HL-60 (cell line): ENCODE measurements around the gene ATP8A2.

ENCODE experiments used
- DNase-seq, 2 experiments: peaks; one replicate each; pipeline ENCODE4 v3.0.0-alpha.2; 2010 to 2020; ENCODE audit warnings: low read depth in 1 of 2, low spot score in 1 of 2
- H3K27ac ChIP-seq: fragments of 250-450 bp; sonication (Bioruptor Pico); replicated peaks from 2 replicates; pipeline ENCODE4 v1.5.1; 2020; ENCODE audit warnings: mild to moderate bottlenecking, moderate library complexity
- H3K27me3 ChIP-seq: fragments of 250-450 bp; sonication (Bioruptor Pico); 2 replicates; pipeline ENCODE4 v1.5.1; 2021; ENCODE audit warnings: mild to moderate bottlenecking, moderate library complexity; ENCODE audit not compliant: insufficient read depth, poor library complexity, severe bottlenecking
- H3K4me3 ChIP-seq: replicated peaks from 2 replicates; pipeline ENCODE4 v1.5.1; 2011; ENCODE audit warnings: mild to moderate bottlenecking, control low read depth, low read length; ENCODE audit not compliant: insufficient read depth
- CTCF ChIP-seq: IDR thresholded peaks from one replicate; pipeline ENCODE4 v1.5.1; 2011; ENCODE audit warnings: low read length, control low read depth, inconsistent platforms; ENCODE audit not compliant: insufficient read depth
- GABPA ChIP-seq: IDR thresholded peaks from 2 replicates; pipeline ENCODE4 v1.6.1; 2012; ENCODE audit warnings: low read depth
- POLR2AphosphoS5 ChIP-seq: IDR thresholded peaks from 2 replicates; pipeline ENCODE4 v1.6.1; 2012; ENCODE audit warnings: low read depth
- REST ChIP-seq: IDR thresholded peaks from 2 replicates; pipeline ENCODE4 v1.6.1; 2012; ENCODE audit warnings: low read depth; ENCODE audit not compliant: insufficient replicate concordance
- SPI1 ChIP-seq: IDR thresholded peaks from 2 replicates; pipeline ENCODE4 v1.6.1; 2012; ENCODE audit warnings: low read depth, mild to moderate bottlenecking, borderline replicate concordance

Gene ATP8A2

GRCh38 chr13:25910991-25911419, 539.2 kb downstream of the ATP8A2 start:
- Histone ChIP-seq H3K4me3 (no peak overlapping the region), H3K27me3 (no peaks in the 10 kb centered on the region), H3K27ac (no peak overlapping the region)
- no peak for DNase-seq
- no peak for TF ChIP-seq REST
- TF ChIP-seq POLR2AphosphoS5 = no peak
- TF ChIP-seq GABPA = no peak
- no peak for TF ChIP-seq SPI1
- TF ChIP-seq CTCF = no peak

- TF ChIP-seq SPI1 (no peak), POLR2AphosphoS5 (no peak), CTCF (no peak), REST (no peak), GABPA (no peak)
- DNase-seq = no peak
- no peak overlapping the region for H3K4me3 ChIP-seq
- no peak overlapping the region for H3K27ac ChIP-seq
- H3K27me3 ChIP-seq = no peaks in the 10 kb centered on the region
Measured at GRCh38 chr13:25912961-25913360, 541.2 kb downstream of the ATP8A2 start.

GRCh38 chr13:25915840-25916518, 544.2 kb downstream of the ATP8A2 start:
- no peak overlapping the region for H3K4me3 ChIP-seq
- no peak for DNase-seq
- H3K27me3 ChIP-seq = no peaks in the 10 kb centered on the region
- no peak overlapping the region for H3K27ac ChIP-seq
- TF ChIP-seq REST (no peak), SPI1 (no peak), GABPA (no peak), CTCF (no peak), POLR2AphosphoS5 (no peak)
